Stimulated activated CD8-positive, alpha-beta memory T cell treated with anti-CD3 and anti-CD28 coated beads, Interleukin-4, amount 100 ng/mL, for 24 hours (primary cell): ENCODE data around the gene DNAAF1.
"Not testable (repeated sequence)": the region's sequence is repeated elsewhere in the genome, so short reads cannot be mapped to it uniquely, and the experiment has no call there.

Experiments
- DNase-seq: peaks from one replicate; pipeline ENCODE4 v3.0.0-alpha.2; 2020; ENCODE audit warnings: low read depth

Gene DNAAF1

GRCh38 chr16:84184775-84185174 lies 39.7 kb downstream of the DNAAF1 start:
- DNase-seq, result no peak

- peak; percentile 86 for DNase-seq
Observed at GRCh38 chr16:84186685-84187437, 41.8 kb downstream of the DNAAF1 start, which contains the start of gene TAF1C. TSS of gene TAF1C (minus strand) at chr16:84187057. CDS start at chr16:84184988, 2,069 bp downstream.

DNA sequence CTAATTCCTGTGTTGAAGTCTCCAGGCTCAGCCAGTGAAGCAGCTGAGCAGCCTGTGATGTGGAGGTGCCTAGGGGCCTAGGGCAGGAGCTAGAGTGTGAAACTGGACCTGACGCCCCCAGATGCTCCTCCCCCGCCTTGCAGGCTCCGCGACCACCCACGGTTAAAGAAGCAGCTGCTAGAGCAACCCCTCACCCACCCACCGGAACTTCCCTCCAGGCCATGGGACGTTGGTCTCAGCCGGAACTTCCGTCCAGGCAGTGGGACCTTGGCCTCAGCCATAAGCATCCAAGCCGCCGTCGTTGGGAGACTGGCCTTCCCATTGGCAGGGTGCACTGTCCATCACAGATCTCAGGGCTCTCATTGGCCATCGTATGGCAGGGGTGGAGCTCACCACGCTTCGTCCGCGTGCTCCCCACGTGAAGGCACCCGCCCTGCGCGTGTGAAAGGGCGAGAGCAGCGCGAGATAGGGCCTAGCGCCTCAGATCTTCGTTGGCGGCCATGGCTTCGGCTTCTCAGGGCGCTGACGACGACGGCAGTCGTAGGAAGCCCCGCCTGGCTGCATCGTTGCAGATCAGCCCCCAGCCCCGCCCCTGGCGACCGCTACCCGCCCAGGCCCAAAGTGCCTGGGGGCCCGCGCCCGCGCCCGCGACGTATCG lies 45.8 kb downstream of the DNAAF1 start, which contains the start of gene ADAD2:
TSS of gene ADAD2 (plus strand) at position 427 of the 658 bp plus-strand sequence. CDS start at position 501, 74 bp downstream.
- no peak for DNase-seq

- no peak for DNase-seq
Observed at GRCh38 chr16:84191466-84191865, 46.4 kb downstream of the DNAAF1 start.

- no peak for DNase-seq
Observed at GRCh38 chr16:84193480-84193879, 48.4 kb downstream of the DNAAF1 start.

DNA sequence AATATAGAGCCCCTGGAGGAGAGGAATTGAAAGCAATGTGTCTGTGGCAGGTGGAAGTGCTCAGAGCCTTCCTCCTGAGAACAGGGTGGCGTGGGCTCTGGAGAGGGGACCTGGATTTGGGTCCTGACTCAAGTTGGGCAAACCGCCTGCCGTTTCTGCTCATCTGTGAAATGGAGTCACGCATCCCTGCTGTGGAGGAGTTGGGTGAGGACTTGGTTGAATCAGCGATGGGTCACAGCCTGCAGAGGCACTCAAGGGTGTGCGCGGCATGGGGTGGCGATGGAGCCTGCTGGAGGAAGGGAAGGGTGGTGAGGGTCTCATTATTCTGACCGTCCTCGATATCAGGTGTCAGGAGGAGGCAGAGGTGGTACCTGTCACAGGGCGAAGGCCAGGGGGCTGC lies 48.9 kb downstream of the DNAAF1 start:
- no peak for DNase-seq

- DNase-seq, result no peak
Observed at GRCh38 chr16:84194470-84195200, 49.5 kb downstream of the DNAAF1 start.

DNA sequence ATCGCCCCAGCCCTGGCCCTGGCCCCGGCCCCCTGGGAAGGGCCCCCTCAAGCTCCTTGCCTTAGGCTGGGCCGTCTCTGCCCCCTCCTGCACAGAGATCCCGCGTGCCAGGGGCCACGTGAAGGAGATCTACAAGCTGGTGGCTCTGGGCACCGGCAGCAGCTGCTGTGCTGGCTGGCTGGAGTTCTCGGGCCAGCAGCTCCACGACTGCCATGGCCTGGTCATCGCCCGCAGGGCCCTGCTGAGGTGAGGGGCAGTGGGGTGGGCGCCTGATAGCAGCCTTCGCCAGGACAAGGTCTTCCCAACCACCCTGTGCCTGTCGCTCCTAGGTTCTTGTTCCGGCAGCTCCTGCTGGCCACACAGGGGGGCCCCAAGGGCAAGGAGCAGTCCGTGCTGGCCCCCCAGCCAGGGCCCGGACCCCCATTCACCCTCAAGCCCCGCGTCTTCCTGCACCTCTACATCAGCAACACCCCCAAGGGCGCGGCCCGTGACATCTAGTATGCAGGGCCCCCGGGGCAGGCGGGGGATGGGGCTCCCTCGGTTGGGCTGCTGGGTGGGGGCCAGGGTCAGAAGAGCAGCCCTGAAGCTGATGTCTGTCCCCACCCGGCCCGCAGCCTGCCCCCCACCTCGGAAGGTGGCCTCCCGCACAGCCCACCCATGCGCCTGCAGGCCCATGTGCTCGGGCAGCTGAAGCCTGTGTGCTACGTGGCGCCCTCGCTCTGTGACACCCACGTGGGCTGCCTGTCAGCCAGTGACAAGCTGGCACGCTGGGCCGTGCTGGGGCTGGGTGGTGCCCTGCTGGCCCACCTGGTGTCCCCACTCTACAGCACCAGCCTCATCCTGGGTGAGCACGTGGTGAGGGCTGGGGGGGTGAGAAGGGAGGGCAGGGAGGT lies 50.3 kb downstream of the DNAAF1 start:
- no peak for DNase-seq

GRCh38 chr16:84196101-84196500 lies 51.0 kb downstream of the DNAAF1 start:
- DNase-seq, result no peak

GRCh38 chr16:84196727-84197394 lies 51.8 kb downstream of the DNAAF1 start:
- DNase-seq, result no peak

- DNase-seq, result no peak
Observed at GRCh38 chr16:84197466-84198128, 52.5 kb downstream of the DNAAF1 start.

DNA sequence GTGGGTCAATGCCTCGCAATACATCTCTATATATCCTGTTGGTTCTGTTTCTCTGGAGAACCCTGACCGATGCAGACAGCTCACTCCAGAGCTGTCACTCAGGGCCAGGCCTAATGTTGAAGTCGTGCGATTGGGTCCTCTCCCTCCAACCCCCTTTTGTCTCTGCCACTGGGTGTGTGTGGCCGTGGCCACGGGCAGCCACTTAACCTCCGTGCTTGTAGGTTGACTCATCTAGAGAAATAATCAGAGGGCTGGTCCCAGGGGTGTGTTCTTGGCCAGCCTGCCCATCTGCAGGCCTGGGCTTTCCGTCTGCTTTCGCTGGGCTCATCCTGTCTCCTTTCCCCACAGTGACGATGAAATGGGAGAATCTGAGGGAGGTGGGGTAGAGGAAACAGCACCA lies 53.3 kb downstream of the DNAAF1 start:
- DNase-seq, result no peak

- DNase-seq, result no peak
Observed at GRCh38 chr16:84199097-84199496, 54.0 kb downstream of the DNAAF1 start.

- no peak for DNase-seq
Observed at GRCh38 chr16:84199861-84200260, 54.8 kb downstream of the DNAAF1 start.

DNA sequence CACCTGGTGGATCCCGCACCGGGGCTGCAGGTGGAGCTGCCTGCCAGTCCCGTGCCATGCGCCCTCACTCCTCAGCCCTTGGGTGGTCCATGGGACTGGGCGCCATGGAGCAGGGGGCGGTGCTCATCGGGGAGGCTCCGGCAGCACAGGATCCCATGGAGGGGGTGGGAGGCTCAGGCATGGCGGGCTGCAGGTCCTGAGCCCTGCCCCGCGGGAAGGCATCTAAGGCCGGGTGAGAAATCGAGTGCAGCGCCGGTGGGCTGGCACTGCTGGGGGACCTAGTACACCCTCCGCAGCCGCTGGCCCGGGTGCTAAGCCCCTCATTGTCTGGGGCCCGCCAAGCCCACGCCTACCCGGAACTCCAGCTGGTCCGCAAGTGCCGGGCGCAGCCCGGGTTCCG lies 59.4 kb downstream of the DNAAF1 start:
- not testable (repeated sequence) for DNase-seq

DNA sequence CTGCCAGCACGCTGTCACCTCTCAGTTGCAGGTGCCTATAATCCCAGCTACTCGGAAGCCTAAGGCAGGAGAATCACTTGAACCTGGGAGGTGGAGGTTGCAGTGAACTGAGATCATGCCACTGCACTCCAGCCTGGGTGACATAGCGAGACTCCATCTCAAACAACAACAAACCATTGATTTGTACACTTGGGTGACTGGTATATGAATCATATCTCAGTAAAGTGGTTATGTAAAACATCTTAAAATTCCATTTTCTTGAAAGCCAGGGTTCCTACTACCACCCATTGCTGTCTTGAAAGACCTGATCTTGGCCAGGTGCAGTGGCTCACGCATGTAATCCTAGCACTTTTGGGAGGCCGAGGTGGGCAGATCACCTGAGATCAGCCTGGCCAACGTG lies 60.0 kb downstream of the DNAAF1 start:
- DNase-seq, result not testable (repeated sequence)

- no peak for DNase-seq
Observed at GRCh38 chr16:84205976-84206691, 61.0 kb downstream of the DNAAF1 start.

DNA sequence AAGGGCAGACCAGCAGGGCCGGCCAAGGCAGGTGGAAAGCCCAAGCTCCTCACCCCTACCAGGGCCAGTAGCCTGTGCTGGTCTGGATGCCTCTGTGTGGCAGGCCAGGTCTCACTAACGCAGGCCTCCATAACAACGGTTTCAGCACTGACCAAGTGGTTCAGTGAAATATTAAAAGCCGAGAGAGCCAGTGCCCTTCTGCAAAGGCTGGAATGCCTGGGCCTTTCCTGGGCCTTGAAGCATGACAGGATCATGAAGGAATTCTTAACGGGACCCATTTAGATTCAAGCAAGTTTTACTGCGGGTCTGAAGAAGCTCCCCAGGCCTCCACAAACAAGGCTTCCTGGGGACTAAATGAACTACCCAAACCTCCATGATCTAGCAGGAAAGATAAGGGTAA lies 62.1 kb downstream of the DNAAF1 start:
- no peak for DNase-seq

DNA sequence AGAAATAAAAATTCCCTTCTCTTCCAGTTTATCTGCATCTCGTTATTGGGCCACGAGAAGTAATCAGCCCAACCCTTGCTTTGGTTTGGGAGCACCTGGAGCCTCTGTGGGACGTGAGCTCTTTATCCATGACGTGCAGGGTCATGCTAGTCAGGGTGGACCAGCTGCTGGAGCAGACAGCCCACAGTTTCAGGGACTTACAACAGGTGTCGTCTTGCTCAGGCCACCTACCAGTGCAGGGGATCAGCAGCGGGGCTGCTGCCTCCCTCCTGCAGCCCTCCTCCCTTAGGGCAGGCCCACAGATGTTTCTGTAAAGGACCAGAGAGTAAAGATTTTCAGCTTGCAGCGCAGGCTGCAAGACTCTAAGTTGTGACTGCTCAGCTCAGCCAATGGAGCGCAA lies 62.8 kb downstream of the DNAAF1 start:
- DNase-seq, result no peak

GRCh38 chr16:84209989-84210388 lies 64.9 kb downstream of the DNAAF1 start:
- DNase-seq, result no peak
